GM12891 (cell line): ENCODE measurements around the gene ZNF430.
A peak's percentile ranks its signal among the peaks of the same experiment; 100 is the strongest.

Experiments
- POLR2A ChIP-seq: IDR thresholded peaks from 2 replicates; pipeline ENCODE4 v1.6.1; 2011; ENCODE audit warnings: low read depth, low read length, control low read depth
- POLR2AphosphoS5 ChIP-seq: IDR thresholded peaks from 2 replicates; pipeline ENCODE4 v1.6.1; 2011; ENCODE audit warnings: low read depth, low read length, control low read depth
- SPI1 ChIP-seq: IDR thresholded peaks from 2 replicates; pipeline ENCODE4 v1.6.1; 2011; ENCODE audit warnings: low read depth, low read length, control low read depth
- TAF1 ChIP-seq: IDR thresholded peaks from 2 replicates; pipeline ENCODE4 v1.6.1; 2011; ENCODE audit warnings: low read depth, low read length, control low read depth

- TF ChIP-seq TAF1 (peak; percentile 73; the same call in 1 of the 2 replicates), POLR2A (peak; percentile 93), POLR2AphosphoS5 (peak; percentile 94), SPI1 (peak; percentile 57)
These were observed 61.8 kb downstream of the ZNF430 start, which contains the start of gene ZNF714 for GRCh38 chr19:21082011-21082975.
